Measurements from ENCODE around the gene GTF3C5. TPM values are rescaled to one million over a fixed set of nuclear protein-coding genes. Genes with fewer than 3 reads are reported as not detected.

The GTF3C5 gene, protein sequence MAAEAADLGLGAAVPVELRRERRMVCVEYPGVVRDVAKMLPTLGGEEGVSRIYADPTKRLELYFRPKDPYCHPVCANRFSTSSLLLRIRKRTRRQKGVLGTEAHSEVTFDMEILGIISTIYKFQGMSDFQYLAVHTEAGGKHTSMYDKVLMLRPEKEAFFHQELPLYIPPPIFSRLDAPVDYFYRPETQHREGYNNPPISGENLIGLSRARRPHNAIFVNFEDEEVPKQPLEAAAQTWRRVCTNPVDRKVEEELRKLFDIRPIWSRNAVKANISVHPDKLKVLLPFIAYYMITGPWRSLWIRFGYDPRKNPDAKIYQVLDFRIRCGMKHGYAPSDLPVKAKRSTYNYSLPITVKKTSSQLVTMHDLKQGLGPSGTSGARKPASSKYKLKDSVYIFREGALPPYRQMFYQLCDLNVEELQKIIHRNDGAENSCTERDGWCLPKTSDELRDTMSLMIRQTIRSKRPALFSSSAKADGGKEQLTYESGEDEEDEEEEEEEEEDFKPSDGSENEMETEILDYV
- 35.9 and 36.1 TPM in 2 replicates for total RNA-seq

GRCh38 chr9:133030317-133031129, at the start of gene GTF3C5:
GTF3C5 (plus strand) TSS chr9:133030997; CDS start chr9:133031012, 15 bp downstream.

DNA sequence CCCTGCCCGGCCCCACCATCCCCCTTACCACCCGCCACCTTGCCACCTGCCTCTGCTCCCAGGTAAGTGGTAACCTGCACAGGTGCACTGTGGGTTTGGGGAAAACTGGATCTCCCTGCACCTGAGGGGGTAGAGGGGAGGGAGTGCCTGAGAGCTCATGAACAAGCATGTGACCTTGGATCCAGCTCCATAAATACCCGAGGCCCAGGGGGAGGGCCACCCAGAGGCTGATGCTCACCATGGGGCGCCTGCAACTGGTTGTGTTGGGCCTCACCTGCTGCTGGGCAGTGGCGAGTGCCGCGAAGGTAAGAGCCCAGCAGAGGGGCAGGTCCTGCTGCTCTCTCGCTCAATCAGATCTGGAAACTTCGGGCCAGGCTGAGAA, 31.0 kb downstream of the GTF3C5 start, which contains the start of gene CEL:
Gene CEL, plus strand, starts transcription at position 218 of the 382 bp plus-strand sequence. Its CDS starts 22 bp downstream, at position 240.

Other genes starting within 250 kb of the GTF3C5 start
- gene AK8, start 152.7 kb upstream of the GTF3C5 start, total RNA-seq = 0.09 and 0.11 TPM in 2 replicates
- 0.87 and 0.95 TPM in 2 replicates for gene SPACA9, start 152.1 kb upstream of the GTF3C5 start, total RNA-seq
- gene TSC1, start 86.4 kb upstream of the GTF3C5 start, total RNA-seq = 19.7 and 22.4 TPM in 2 replicates
- under 0.01 TPM in 1 of 2 replicates, not detected in the other for gene GFI1B, start 52.3 kb upstream of the GTF3C5 start, total RNA-seq
- 0.09 TPM in 1 of 2 replicates, not detected in the other for gene CEL, start 31.0 kb downstream of the GTF3C5 start, total RNA-seq
- gene RALGDS, start 90.2 kb downstream of the GTF3C5 start, total RNA-seq = 31.1 and 46.1 TPM in 2 replicates
- gene GBGT1, start 132.9 kb downstream of the GTF3C5 start, total RNA-seq = 16.5 and 32.2 TPM in 2 replicates
- not detected in 2 replicates for gene OBP2B, start 178.3 kb downstream of the GTF3C5 start, total RNA-seq
- 0.43 TPM in 2 replicates for gene ABO, start 244.2 kb downstream of the GTF3C5 start, total RNA-seq

Measured in dermis lymphatic vessel endothelial cell (primary cell).